Activated CD4-positive, alpha-beta T cell treated with anti-CD3 and anti-CD28 coated beads for 1 hour (primary cell): ENCODE data around the gene PROK1.
A peak's percentile ranks its signal among the peaks of the same experiment; 100 is the strongest.
"Not testable (repeated sequence)": the region's sequence is repeated elsewhere in the genome, so short reads cannot be mapped to it uniquely, and the experiment has no call there.

Experiments used
- DNase-seq: peaks from one replicate; pipeline ENCODE4 v3.0.0-alpha.2; 2020

PROK1 gene, protein sequence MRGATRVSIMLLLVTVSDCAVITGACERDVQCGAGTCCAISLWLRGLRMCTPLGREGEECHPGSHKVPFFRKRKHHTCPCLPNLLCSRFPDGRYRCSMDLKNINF

DNA sequence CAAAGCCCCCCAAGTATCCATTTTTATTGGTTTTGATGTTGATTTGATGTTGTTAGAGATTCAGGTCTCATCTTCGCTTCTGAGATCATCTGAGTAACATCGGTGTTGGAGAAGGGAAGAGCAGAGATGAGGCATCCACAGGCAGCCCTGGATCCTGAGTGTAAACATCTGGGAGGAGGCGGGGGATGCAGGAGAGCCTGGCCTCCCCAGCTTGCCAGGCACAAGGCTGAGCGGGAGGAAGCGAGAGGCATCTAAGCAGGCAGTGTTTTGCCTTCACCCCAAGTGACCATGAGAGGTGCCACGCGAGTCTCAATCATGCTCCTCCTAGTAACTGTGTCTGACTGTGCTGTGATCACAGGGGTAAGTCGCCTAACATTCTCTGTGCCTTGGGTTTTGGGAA, at the start of gene PROK1:
TSS of gene PROK1 (plus strand) at position 221 of the 400 bp plus-strand sequence. CDS start at position 289, 68 bp downstream.
- no peak for DNase-seq

DNA sequence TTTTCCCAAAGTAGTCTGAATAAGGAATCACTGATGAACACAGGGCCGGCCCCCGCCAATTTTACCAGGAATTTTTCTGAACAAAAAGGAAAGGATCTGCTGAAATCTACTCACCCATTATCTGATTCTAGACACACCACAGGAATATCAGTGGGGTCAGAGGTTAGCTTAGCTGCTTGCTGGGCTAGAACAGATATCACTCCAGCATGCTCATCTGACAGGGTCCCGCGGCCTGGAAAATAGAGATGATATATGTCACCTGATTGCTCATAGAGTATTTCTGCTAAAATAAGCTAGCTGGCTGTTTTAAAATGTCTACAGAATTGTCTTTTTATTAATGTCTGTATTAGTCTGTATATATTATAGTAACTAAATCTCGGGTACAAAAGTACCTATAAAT, 47.1 kb upstream of the PROK1 start:
- no peak for DNase-seq

DNA sequence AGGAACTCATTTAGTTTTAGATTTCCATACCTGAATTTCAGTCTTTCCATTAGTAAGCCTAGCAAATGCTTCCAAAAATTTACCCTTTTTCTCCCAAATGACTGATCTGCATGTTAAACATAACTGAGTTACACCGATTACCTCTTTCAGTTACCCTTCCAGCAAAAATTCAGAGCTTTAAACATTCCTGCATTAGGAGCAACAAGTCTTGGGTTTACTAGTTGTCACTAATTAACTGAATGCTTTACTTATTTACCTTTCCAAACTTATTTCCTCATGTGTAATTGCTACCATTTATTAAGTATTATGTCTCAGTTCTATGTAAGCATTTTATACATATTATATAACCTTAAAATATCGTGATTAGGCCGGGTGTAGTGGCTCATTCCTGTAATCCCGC, 46.5 kb upstream of the PROK1 start:
- no peak for DNase-seq

DNA sequence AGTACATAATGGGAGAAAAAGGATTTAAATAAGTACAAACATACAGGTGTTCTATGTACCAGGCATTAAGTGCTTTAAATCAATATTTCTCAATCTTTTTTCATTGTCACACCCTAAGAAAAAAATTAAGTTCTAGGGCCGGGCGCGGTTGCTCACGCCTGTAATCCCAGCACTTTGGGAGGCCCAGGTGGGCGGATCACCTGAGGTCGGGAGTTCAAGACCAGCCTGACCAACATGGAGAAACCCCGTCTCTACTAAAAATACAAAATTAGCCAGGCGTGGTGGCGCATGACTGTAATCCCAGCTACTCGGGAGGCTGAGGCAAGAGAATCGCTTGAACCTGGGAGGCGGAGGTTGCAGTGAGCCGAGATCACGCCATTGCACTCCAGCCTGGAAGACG, 44.5 kb upstream of the PROK1 start:
- DNase-seq = not testable (repeated sequence)

DNA sequence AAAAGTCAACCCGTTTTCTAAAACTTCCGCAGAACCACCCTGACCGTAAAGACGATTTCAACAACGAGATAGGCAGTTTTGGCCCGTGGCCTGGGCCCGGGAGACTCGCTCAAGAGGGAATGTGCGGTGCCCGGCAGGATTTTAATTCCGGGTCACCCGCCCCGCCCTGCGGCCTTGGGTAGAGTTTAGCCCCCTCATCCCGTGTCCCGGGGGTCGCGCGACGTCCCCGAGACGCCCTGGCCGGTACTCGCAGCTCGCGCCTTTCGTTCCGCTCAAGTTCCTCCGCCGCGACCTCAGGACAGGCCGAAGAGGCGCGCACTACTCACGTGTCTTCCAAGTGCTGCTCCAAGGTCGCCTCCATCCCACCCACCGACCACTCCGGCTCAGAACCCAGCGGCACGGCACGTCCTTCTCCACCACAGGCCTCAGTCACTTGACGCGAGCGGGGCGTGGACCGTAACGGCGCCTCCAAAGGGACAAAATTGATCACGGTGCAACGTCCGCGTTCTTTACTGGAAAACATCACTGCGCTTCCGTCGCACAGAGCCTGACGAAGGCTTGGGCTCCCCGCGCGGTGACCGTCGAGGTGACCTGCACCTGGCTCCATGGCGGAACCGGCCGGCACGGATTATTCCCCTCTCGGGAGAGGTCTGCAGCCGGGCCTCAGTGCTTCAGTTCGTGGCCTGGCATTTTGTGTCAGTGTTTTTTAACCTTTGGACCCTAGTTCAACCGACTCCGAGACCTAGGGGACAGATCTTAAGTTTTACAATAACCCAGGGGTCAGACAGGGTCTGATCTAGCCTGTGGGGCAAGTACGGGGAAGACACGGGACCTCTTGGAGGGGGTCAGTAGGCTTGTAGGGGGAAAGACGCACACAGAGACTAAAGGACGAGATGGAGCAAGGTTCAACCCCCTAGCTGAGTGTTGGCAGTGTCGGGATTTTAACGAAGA, 43.4 kb upstream of the PROK1 start, which contains the start of gene LAMTOR5:
TSS of gene LAMTOR5 (minus strand) at position 435 of the 951 bp plus-strand sequence. CDS start at position 361, 74 bp downstream.
- peak; percentile 81 for DNase-seq

DNA sequence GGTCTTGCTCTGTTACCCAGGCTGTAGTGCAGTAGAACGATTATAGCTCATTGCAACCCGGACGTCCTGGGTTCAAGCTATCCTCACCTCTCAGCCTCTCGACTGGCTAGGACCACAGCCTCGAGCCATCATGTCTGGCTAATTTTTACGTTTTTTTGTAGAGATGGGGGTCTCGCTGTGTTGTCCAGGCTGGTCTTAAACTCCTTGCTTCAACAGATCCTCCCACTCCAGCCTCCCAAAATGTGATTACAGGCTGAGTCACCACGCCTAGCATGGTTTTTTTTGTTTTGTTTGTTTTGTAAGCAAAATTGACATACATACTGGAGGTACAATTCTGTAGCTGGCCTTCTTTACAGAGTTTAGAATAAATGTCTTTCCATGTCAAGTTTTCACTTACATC, 42.5 kb upstream of the PROK1 start:
- no peak for DNase-seq

DNA sequence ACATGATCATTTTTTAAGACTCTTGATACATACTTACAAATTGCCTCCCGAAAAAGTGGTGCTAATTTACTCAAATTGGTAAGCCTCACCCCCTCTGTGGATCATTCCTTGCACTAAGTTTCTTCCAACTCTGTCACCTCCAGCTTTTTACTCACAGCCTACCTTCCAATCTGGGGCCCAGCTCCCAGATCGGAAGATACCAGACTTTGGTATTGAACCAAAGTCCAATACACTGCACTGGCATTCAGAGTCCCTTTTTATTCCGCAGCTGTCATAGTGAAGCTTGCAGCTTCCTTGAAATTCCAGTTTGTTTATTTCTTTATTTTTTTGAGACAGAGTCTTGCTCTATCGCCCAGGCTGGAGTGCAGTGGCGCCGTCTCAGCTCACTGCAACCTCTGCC, 41.6 kb upstream of the PROK1 start:
- no peak for DNase-seq

DNA sequence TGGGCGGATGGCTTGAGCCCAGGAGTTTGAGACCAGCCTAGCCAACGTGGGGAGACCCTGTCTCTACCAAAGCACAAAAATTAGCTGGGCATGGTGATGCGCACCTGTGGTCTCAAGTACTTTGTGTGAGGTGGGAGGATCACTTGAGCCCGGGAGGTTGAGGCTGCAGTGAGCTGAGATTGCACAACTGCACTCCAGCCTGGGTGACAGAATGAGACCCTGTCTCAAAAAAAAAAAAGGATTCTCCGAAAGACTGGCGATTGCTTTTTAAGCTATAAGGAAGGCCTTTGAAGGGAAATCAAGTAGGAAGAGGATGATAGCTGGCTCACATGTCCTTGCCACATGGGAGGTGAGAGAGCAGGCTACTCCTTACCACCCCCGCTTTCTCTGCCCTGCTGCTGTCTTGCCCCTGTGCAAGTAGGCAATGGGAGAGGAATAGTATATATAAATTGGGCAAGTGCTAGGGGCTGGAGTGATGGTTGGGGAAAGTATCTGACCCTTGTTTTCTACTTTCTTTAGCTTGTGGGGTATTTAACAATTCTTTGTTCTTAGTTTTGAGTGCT, 39.7 kb upstream of the PROK1 start:
- DNase-seq = no peak

DNA sequence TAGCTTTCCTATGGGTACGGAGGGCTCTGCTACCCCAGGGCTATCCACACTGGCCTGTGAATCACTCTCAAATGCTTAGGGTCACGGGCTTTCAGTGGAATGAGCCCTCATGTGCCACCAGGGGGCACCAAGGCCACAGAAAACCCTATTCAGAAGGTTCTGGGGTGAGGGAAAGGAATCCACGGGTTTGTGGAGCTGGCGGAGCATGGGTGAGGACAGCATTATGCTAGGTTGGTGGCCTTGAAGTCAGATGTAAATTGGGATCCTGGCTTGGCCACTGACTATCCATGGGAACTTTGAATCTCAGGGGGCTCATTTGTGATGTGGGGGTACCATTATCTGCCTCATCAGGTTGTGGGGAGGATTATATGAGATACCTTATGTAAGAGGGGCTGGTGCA, 38.4 kb upstream of the PROK1 start:
- DNase-seq = peak; percentile 42

DNA sequence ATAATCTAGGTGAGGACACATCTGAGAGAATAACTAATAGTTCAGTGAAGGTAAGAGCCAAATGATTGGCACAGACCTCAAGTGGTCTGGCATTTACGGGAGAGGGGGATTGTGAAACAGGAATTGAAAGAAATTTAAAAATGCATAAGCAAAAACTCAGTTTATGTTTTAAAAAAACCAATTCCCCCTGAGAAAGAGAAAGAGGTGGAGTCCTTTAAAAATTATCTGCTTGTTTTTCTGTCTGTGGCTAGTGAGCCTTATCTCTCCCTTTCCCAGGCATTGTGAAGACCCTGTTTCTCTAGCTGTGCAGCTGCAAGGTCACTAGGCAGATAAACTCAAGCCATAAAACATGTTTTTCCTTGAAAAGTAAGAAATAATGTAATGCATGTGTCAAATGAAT, 37.9 kb upstream of the PROK1 start:
- not testable (repeated sequence) for DNase-seq

DNA sequence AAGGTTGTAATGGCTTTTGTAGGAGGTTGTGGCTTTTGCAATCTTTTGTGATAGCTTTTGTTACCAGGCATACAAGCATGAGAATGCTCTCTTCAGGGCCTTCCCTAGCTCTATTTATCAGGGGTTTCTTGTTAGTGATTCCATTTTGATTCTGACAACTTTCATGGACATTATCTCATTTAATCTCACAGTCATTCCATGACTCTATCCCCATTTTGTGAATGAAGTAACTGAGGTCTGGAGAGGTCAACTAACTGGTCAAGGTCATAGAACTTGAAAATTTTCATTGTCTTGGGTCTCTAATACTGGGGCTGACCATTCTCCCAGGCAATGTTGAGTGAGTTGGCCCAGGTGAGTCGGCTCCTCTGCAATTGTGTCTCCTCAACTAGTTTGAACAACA, 32.2 kb upstream of the PROK1 start:
- DNase-seq = no peak

DNA sequence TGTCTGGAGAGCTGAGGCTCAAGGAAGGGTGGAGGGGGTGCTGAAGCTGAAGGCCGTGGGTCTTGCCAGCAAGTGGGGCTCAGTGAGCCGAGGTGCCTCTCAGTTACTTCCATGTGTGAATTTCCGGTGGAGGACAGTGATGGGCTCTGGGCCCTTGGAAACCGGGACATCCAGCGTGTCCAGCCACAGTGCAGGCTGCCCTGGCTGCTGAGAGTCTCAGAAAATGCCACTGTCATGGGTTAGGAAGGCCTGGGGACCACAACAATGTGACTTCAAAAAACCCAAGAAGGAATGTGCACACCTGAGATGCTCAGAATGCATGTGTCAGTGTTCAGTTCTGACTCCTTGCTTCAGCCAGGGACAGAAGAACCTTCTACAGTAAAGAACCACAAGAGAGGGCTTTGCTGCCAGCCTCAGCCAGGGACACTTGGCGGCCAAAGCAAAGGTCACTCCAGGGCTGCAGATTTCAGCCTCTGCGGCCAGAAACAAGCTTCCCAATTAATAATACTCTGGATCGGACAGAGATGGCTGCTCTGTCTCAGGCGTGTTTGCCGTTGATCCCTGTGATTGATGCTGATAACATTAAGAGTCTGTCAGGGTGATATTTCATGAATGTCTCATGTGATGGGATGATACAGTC, 30.8 kb upstream of the PROK1 start:
- DNase-seq = no peak

DNA sequence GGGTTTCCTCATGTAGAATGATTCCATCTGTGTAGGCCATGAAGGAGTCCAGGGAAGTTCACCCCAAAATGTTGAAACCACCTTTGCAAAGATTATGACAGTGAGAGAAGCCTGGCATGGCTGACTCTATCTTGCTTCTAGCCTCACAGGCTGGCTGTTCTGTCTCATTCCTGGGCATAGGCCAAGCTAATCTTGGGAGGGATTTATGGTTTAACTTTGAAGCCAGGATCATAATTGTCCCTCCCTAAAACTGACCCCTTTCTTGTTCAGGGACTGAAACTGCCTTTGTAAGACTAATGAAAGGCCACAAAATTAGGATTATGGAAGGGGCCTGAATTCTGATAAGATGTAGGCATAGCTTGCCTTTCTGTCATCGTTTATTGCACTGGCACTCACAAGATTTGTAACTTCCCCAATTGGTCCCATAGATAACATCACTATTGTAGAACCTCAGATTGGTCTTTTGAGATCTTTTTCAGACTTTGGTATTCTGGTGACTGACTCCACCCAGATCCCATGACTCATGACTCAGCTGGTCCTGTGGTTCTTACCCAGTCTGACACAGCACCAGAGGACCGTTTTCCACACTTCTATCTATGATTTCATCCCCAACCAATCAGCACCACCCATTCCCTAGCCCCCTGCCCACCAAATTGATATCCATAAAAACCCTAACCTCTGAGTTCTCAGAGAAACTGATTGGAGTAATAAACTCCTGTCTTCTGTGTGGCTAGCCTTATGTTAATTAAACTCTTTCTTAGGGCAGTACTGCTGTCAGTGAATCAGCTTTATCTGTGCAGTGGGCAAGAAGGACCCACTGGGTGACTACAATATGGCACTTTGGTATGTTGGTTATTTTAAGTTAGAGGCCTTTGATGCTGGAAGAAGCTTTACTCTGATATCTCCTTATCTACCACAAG, 29.8 kb upstream of the PROK1 start:
- DNase-seq = no peak

DNA sequence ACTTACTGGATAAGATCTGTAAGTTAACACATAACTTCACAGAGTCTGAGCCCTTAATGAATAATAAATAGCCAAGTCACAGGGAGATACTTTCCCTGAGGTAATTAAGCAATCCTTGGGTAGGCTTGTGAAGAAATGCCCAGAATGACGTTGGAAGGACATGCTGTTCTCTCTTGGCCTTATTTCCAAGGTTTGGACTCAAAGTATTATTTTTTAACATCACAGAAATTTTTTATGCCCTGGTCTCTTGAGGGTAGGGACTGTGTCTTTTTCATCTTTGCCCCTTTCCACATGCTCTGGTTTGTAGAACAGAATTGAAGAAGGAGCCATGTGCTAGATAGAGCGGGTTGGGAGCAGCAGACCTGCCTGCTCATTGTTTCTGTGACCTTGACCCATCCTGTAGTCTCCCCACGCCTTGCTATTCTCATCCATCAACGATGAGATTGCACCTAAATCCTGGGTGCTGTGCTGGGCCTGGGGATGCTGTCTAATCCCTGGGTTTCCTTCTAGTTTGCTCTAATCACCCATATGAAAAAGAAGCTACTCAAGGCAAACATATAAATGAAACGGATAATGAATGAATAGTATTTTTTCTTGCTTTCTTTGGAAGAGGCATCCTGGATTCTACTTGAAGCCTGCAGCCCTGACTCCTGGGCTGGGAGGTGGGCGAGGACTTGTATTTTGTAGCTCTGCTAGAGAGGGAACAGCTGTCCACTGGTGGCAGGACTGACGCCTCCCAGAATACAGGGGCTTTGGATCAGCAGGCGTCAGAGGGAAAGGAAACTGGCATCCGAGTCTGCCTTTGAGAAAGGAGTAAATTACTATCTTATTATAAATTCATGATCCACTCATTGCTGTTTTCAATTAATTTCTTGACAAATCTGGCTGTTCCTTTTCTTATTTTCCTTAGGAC, 26.0 kb upstream of the PROK1 start:
- DNase-seq = no peak

DNA sequence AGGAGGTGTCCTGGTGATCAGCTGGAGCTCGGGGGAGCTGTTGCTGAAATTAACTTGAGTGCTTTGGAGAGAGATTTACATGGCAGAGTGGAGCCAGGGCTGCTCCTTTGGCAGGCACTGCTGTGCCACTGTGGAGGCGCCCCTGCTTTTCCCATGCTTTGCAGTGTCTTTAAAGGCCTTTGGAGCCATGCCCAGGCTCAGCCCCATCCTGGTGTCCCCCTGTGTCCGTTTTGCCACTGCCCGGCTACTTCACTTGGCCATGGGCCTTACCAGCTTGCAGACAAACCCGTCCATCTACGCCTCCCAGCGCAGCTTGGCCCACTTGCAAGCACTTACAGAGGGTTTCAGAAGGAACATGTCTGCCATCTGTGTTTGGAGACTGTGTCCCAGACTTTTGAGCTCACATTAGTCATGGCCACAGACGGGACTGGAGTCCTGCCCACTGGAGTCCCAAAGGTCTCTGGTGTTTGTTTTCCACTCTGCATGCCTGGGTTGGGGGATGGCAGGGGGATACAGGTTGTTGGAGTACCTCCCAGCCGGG, 25.3 kb upstream of the PROK1 start:
- no peak for DNase-seq

DNA sequence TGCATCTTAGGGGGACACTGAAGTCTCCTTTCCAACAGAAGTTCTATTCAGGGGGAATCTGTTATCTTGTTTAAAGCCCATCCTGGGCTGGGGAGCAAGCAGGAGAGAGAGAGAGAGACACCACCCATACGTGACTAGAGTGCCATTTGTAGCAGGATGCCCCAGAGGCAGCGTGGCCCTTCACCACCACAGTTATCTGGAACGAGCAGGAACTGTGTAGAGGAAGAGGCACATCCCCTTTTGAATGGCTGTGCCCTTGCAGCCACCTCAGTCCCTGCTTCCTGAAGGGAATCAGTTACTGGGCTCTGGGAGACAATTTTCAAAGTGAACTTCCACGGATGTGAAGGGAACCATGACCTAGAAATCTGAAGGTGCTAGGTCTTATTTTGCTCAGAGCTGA, 24.1 kb upstream of the PROK1 start:
- DNase-seq = no peak

DNA sequence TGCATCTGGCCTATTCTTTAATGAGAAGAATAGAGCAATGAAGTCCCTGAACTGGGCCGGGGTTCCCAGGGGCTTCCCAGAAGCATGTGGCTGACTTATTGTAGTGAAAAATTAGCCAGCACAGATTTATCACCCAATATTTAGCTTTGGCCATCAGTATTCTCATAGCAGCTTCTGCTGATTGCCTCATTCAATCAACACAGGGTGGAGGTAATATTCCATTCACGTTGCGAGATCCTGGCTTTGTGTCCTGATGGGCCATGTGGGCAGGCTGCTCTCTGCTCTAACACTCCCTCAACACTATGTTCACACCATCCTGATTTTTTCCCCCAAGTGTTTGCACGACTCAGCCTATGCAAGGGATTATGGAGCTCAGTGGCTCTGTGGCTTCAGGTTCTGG, 22.0 kb upstream of the PROK1 start:
- no peak for DNase-seq

DNA sequence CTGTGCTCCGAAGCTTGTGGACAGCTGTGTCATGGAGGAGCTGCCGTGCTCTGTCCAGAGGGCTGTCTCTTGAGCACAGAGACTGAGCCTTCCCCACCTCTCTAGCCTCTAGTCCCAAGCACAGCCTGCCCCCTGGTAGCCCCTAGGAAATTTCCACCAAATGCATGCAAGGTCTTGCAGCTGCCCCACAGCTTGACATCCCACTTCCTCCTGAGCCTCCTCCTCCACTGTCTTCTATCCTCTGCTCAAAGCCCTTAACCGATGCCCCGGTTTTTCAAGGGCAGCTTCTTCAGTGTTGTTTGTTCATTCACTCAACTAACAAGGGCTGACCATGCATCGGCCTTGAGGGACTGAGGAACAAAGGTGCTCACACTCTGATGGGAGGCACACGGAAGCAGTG, 20.6 kb upstream of the PROK1 start:
- DNase-seq = no peak

DNA sequence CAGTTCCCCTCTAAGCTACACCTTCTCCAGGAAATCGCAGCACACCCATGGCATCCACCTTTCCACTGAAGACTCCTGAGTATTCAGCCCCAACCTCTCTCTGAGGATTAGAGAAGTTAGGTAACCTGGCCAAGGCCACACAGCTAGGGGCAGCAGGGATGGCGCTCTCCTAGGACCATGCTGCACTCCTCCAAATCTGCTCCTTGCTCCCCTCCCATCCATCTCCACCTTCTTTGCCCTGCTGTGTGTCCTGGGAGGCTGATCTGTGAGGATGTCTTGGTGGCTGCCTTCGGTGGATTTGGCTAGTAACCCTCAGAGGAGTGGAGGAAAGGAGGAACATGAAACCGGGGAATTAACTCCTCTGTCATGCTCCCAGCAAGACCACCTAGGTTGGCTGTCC, 20.0 kb upstream of the PROK1 start:
- no peak for DNase-seq

DNA sequence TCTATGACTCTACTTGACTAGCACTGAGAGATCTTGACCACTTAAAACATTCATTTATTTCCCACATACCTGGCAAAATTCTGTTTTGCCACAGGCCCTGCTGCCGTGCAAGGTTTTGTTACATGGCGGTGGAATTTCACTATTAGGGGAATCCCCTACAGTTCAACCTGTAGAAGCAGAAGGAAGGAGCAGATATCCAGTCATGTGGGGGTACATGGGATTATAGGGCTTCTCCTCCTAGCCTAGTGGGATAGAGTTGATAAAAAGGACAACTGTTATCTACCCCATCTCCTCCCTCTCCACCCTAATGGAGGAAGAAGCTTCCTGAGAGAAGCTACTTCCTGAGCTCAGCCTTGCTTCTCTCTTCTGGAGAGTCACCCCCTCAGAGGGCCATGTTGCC, 17.7 kb upstream of the PROK1 start:
- DNase-seq = no peak

DNA sequence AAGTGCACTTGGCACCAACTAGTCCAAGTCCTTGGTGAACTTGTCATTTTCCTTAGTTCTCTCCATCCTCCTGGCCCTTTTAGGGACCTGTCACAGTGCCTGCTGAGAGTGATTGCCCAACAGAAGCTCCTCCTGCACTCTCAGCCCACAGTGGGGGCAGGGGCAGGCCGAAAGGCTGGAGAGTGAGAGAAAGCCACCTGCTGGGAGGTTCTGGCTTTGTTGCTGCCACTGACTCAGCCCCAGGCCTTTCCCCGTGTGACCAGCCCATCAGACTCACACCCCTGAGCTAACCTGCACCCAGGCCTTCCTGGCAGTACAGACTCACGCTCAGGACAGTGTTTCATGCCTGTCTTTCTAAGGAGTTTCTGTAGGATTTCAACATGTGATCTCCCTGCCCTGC, 17.1 kb upstream of the PROK1 start:
- DNase-seq = no peak
